ENCODE measurements around the gene EME2. TPM values are rescaled to one million over a fixed set of nuclear protein-coding genes. Genes with fewer than 3 reads are reported as not detected.

EME2 gene
- polyA plus RNA-seq, 6 donors from 2014 or later = 0.43 to 2.8 (median 0.93) TPM

DNA sequence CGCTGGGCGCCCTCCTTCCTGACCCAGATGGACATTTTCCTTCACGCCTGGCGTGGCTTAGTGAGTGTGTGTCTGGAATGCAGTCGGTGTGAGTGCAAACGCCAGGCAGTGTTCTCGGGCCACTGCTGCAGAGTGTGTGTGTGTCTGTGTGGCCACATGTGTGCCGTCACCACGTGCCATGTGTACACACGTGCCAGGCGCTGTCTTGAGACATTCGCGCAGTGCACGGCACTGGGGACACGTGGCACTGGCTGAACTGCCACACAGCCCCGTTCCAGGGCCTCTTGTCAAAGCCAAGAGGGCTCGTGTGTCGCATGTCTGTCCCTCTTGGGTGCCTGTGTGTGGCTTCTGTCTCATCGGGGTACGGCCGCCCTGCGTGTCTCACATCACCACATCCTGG, 37.8 kb upstream of the EME2 start:
- Mint-ChIP-seq H3K27me3 (no peaks in the 10 kb centered on the region), H3K4me1 (no peaks in the 10 kb centered on the region), H3K27ac (peak overlapping the region in 2 of 6 donors; percentile 20 to 40), H3K36me3 (no peaks in the 10 kb centered on the region), H3K9me3 (no peaks in the 10 kb centered on the region), H3K4me3 (peak overlapping the region in 1 of 8 donors; percentile 21)
- no peak for DNase-seq
- no peak for ATAC-seq (ENCODE audit: low read depth in 2 of 2)

DNA sequence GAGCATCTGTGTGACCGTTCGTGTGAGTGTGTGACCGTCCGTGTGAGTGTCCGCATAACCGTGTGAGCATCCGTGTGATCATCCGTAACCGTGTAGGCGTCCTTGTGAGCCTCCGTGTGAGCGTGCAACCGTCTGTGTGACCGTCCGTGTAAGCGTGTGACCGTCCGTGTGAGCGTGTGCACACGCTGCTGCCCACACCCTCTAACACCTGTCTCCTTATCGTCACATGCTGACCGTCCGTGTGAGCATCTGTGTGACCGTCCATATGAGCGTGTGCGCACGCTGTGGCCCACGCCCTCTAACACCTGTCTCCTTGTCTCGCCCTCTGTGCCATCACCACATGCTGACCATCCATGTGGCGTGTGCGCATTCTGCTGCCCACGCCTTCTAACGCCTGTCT, 32.4 kb upstream of the EME2 start:
- Mint-ChIP-seq H3K27ac (no peak overlapping the region), H3K36me3 (peaks cover 5 to 8% of the 10 kb centered on the region in 2 donors), H3K4me1 (peaks cover 0 to 11% (median 0%) of the 10 kb centered on the region in 3 donors), H3K27me3 (no peaks in the 10 kb centered on the region), H3K9me3 (no peaks in the 10 kb centered on the region), H3K4me3 (no peak overlapping the region)
- DNase-seq = no peak
- ATAC-seq (ENCODE audit: low read depth in 2 of 2) = no peak

DNA sequence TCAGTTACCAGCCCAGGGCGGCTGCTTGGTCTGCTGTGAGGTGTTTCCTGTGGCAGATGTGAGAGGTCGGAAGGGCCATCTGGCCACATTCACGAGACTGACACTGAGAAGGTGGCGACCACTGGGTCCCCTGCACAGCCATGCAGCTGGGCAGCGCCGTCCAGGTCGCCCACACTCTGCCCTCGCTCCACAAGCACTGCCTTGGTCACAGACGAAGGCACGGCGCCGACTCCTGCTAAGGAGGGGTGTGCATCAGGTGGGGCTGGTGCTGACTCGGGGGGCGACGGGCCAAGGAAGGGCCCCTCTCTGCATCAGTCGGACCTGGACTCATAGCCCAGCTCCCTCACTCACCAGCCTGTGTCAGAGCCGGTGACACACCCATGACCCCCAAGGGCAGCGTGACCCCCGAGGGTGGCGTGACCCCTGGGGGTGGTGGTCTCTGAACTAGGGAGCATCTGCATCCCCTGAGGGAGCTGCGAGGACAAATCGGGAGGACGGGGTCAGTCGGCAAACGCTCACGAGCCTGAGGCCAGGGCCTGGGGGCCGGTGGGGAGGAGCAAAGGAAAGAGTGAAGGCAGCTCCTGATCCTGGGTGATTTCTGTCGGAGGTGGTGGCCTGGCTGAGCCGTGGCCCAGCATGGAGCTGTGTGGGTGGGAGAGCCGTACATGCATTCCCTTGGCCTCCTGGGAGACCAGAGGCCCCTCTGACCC, 31.7 kb upstream of the EME2 start:
- Mint-ChIP-seq H3K4me1 (peaks cover 0 to 11% (median 0%) of the 10 kb centered on the region in 3 donors), H3K36me3 (peaks cover 5 to 8% of the 10 kb centered on the region in 2 donors), H3K4me3 (no peak overlapping the region), H3K9me3 (no peaks in the 10 kb centered on the region), H3K27ac (peak overlapping the region in 1 of 6 donors; percentile 90), H3K27me3 (no peaks in the 10 kb centered on the region)
- DNase-seq (no peak), ATAC-seq (ENCODE audit: low read depth in 2 of 2) (no peak)

- DNase-seq (no peak), ATAC-seq (ENCODE audit: low read depth in 2 of 2) (no peak)
- Mint-ChIP-seq H3K4me1 (peaks cover 0 to 11% (median 0%) of the 10 kb centered on the region in 3 donors), H3K27me3 (no peaks in the 10 kb centered on the region), H3K4me3 (no peak overlapping the region), H3K9me3 (no peaks in the 10 kb centered on the region), H3K36me3 (peaks cover 5 to 8% of the 10 kb centered on the region in 2 donors), H3K27ac (peak overlapping the region in 1 of 6 donors; percentile 60)
These were observed 31.0 kb upstream of the EME2 start for GRCh38 chr16:1741553-1742165.

GRCh38 chr16:1743376-1744337, 29.0 kb upstream of the EME2 start:
- no peak overlapping the region for H3K4me3 Mint-ChIP-seq
- peaks cover 5 to 8% of the 10 kb centered on the region in 2 donors for H3K36me3 Mint-ChIP-seq
- DNase-seq (no peak), ATAC-seq (ENCODE audit: low read depth in 2 of 2) (no peak)
- no peaks in the 10 kb centered on the region for H3K27me3 Mint-ChIP-seq
- H3K4me1 Mint-ChIP-seq = peaks cover 0 to 11% (median 0%) of the 10 kb centered on the region in 3 donors
- H3K27ac Mint-ChIP-seq = peak overlapping the region in 1 of 6 donors; percentile 47
- H3K9me3 Mint-ChIP-seq = no peaks in the 10 kb centered on the region

GRCh38 chr16:1744338-1744840, 28.2 kb upstream of the EME2 start:
- Mint-ChIP-seq H3K27ac (peak overlapping the region in 1 of 6 donors; percentile 47), H3K27me3 (no peaks in the 10 kb centered on the region), H3K4me1 (peaks cover 0 to 11% (median 0%) of the 10 kb centered on the region in 3 donors), H3K9me3 (no peaks in the 10 kb centered on the region), H3K36me3 (peaks cover 5 to 8% of the 10 kb centered on the region in 2 donors), H3K4me3 (no peak overlapping the region)
- ATAC-seq (ENCODE audit: low read depth in 2 of 2) (no peak), DNase-seq (no peak)

DNA sequence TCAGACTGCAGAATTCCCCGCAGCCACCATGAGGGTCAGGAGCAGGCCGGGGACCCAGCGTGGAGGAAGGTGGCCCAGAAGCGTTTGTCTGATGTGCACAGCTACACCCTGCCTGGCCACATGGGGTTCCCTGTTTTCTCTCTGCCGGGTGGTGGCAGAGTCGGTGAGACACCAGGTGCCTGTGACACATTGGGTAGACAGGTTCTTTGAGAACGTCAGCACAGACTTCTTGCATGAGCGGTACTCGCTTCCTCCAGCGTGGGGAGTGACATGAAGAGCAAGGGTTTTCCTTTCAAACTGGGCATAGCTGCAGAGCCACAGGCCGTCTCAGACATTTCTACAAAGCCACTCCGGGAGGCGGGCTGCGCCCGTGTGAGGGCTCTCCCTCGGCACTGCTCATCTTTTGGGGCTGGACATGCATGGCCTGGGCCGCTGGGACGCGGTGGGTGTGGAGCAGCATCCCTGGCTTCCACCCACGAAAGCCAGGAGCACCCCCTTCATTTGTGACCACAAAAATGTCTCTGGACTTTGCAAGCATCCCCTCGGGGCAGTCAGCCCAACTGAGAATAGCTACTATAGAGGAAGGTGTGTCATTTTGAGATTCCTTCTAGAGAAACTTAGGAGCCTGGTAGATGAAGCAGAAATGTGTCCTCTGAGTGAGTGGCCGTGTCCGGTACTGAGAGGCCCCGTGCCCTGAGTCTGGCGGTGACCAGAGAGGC, 27.3 kb upstream of the EME2 start:
- no peak for ATAC-seq (ENCODE audit: low read depth in 2 of 2)
- H3K27ac Mint-ChIP-seq = peak overlapping the region in 4 of 6 donors; percentile 20 to 93 (median 50)
- no peaks in the 10 kb centered on the region for H3K27me3 Mint-ChIP-seq
- no peaks in the 10 kb centered on the region for H3K9me3 Mint-ChIP-seq
- H3K4me1 Mint-ChIP-seq = peaks cover 0 to 11% (median 0%) of the 10 kb centered on the region in 3 donors
- no peak for DNase-seq
- H3K4me3 Mint-ChIP-seq = peak overlapping the region in 1 of 8 donors; percentile 62
- H3K36me3 Mint-ChIP-seq = peaks cover 5 to 8% of the 10 kb centered on the region in 2 donors

DNA sequence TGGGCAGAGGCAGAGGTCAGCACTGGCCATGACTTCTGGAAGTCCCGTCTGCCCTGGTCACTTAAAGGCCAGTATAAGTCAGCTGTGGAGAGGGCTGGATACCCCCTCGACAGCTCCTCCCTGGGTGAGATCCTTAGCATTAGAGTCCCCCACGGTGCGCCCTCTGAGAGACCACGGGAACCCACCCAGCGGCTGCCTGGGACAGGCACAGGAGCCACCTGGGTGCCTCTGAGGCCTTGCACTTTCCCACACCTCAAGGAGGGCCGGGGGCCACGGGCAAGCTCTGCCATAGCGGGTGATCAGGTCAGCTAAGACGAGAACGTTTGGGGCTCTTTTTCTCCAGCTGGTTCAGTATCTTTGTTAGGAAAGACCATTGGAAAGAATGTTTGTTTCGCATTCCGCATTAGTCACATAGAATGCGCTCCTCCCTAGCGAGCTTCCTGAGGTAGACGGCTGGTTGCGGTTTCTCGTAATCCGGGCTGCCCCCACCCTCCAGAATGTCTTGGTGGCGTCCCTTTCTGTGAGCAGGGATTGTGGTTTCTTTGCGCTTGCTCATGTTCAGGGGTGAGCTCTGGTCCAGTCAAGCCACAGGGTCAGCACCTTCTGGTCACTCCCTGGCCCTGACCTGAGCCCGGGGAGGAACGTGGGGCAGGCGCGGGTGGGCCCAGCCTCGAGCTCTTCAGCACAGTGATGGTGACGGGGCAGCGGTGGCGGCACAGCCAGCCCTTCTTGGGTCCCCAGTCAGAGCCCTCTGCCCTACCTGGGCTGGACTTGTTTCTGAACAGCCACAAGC, 26.5 kb upstream of the EME2 start:
- H3K4me1 Mint-ChIP-seq = peaks cover 0 to 8% (median 0%) of the 10 kb centered on the region in 3 donors
- no peaks in the 10 kb centered on the region for H3K27me3 Mint-ChIP-seq
- H3K36me3 Mint-ChIP-seq = peaks cover 5 to 8% of the 10 kb centered on the region in 2 donors
- DNase-seq (no peak), ATAC-seq (ENCODE audit: low read depth in 2 of 2) (no peak)
- no peak overlapping the region for H3K27ac Mint-ChIP-seq
- no peak overlapping the region for H3K4me3 Mint-ChIP-seq
- no peaks in the 10 kb centered on the region for H3K9me3 Mint-ChIP-seq

DNA sequence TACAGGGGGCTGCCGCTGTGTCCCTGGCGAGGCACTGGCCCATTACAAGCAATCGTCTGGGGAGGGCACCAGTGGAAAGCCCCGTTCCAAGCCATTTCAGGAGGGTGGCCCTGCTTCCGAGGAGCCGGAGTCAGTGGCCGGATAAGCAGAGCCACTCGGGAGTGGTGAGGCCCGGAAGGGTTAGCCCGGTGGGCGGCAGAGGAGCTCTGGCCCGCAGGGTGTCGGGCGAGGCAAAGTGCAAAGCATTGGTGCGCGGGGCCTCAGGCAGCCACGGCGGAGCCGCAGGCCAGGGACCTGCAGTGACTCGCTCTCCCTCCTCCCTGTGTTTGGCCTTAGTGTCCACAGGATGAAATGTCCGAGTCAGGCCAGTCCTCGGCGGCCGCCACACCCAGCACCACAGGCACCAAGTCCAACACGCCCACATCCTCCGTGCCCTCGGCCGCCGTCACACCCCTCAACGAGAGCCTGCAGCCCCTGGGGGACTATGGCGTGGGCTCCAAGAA, 25.9 kb upstream of the EME2 start:
- DNase-seq (no peak), ATAC-seq (ENCODE audit: low read depth in 2 of 2) (no peak)
- Mint-ChIP-seq H3K36me3 (peaks cover 5 to 8% of the 10 kb centered on the region in 2 donors), H3K4me1 (peaks cover 0 to 7% (median 0%) of the 10 kb centered on the region in 3 donors), H3K27ac (peak overlapping the region in 1 of 6 donors; percentile 26), H3K9me3 (no peaks in the 10 kb centered on the region), H3K27me3 (no peaks in the 10 kb centered on the region), H3K4me3 (no peak overlapping the region)

- ATAC-seq (ENCODE audit: low read depth in 2 of 2) = no peak
- Mint-ChIP-seq H3K4me3 (no peak overlapping the region), H3K36me3 (peaks cover 5 to 8% of the 10 kb centered on the region in 2 donors), H3K4me1 (peaks cover 0 to 7% (median 0%) of the 10 kb centered on the region in 3 donors), H3K27ac (no peak overlapping the region), H3K27me3 (no peaks in the 10 kb centered on the region), H3K9me3 (no peaks in the 10 kb centered on the region)
- DNase-seq = no peak
These were observed 24.7 kb upstream of the EME2 start for GRCh38 chr16:1747934-1748333.

DNA sequence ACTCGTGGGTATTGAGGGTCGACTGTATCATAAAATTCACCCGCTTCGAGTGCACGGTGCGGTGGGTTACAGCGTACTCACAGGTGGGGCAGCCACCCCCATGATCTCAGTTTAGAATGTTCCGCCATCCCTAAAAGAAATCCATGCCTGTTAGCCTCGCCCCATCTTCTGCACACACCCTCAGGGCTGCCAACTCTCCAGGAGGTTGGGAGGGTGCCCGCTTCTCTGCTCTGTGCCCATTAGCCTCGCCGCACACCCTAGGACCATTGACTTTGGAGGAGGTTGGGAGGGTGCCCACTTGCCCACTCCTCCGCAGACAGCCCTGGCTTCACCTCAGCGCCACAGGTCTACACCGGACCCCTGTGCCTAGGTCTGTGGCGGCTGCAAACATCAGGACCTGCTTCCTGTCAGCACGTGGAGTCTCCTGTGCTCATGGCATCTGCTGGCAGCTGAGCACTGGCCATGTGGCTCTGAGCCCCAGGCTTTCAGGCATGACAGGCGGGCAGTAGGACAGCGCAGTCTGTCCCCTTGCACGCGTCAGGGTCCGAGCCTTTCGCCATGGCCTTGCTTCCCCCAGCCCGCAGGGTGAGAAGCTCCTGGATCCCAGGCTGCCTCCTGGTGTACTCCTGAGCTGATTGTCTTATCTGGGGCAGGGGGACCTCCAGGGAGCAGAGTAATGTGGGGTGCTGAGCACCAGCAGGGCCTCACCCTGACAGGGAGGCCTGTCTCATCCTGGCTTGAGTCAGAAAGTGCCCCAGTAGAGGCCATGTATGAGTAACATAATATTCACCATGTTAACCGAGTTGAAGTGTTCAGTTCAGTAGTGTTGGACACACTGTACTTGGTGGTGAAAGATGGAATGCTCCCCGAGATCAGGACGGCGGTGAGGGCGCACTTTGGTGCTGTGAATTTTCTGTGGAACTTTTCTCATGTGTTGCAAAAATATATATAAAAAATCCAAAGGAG, 23.2 kb upstream of the EME2 start:
- H3K27ac Mint-ChIP-seq = peak overlapping the region in 1 of 6 donors; percentile 38

More for the DNA sequence above, 23.2 kb upstream of the EME2 start:
- H3K9me3 Mint-ChIP-seq = no peaks in the 10 kb centered on the region
- DNase-seq = no peak
- H3K36me3 Mint-ChIP-seq = peaks cover 5 to 6% of the 10 kb centered on the region in 2 donors
- H3K4me3 Mint-ChIP-seq = no peak overlapping the region
- ATAC-seq (ENCODE audit: low read depth in 2 of 2) = no peak
- H3K27me3 Mint-ChIP-seq = no peaks in the 10 kb centered on the region
- peaks cover 0 to 6% (median 0%) of the 10 kb centered on the region in 3 donors for H3K4me1 Mint-ChIP-seq

All from naive B cell (primary cell).